ENCODE measurements around the gene HGD. TPM values are rescaled to one million over a fixed set of nuclear protein-coding genes. Genes with fewer than 3 reads are reported as not detected.

HGD gene
- total and polyA plus RNA-seq, 2 of the 13 experiments (the other 11 are each of a cell fraction or from before 2014, with no cell fraction given): 265 to 398 TPM

- TF ChIP-seq ZNF646 (CRISPR knock-in tag; IDR thresholded peaks at IDR 0.05) (no peak), ZNF430 (CRISPR knock-in tag; IDR thresholded peaks at IDR 0.05) (peak; percentile 78; the same call in 1 of the 2 replicates), GRHL1 (CRISPR knock-in tag; conservative IDR thresholded peaks at IDR 0.05) (no peak), ZNF24 (IDR thresholded peaks at IDR 0.05) (no peak), NFIB (CRISPR knock-in tag; IDR thresholded peaks at IDR 0.05; ENCODE audit: borderline replicate concordance) (no peak), NR2C2 (CRISPR knock-in tag; IDR thresholded peaks at IDR 0.05; ENCODE audit: borderline replicate concordance) (peak; percentile 86), CBFB (CRISPR knock-in tag; IDR thresholded peaks at IDR 0.05) (no peak), TRIM24 (CRISPR knock-in tag; IDR thresholded peaks at IDR 0.05) (no peak), RCOR2 (CRISPR knock-in tag; IDR thresholded peaks at IDR 0.05) (peak; percentile 55; the same call in 1 of the 2 replicates), ETV6 (CRISPR knock-in tag; conservative IDR thresholded peaks at IDR 0.05) (no peak; the same call in 1 of the 2 replicates), ZNF468 (CRISPR knock-in tag; IDR thresholded peaks at IDR 0.05) (no peak), ZNF414 (CRISPR knock-in tag; IDR thresholded peaks at IDR 0.05) (no peak), FOXC1 (CRISPR knock-in tag; IDR thresholded peaks at IDR 0.05; ENCODE audit: borderline replicate concordance) (peak; percentile 64; the same call in 1 of the 2 replicates), LBX2 (CRISPR knock-in tag; IDR thresholded peaks at IDR 0.05; ENCODE audit: borderline replicate concordance) (no peak), ZNF589 (CRISPR knock-in tag; conservative IDR thresholded peaks at IDR 0.05) (no peak), ZNF672 (CRISPR knock-in tag; IDR thresholded peaks at IDR 0.05) (no peak), CREB1 (IDR thresholded peaks at IDR 0.05) (no peak), CREB1 (CRISPR knock-in tag; IDR thresholded peaks at IDR 0.05) (no peak), CENPBD1 (CRISPR knock-in tag; IDR thresholded peaks at IDR 0.05; ENCODE audit: borderline replicate concordance, low read depth) (no peak)
These were observed 85.8 kb downstream of the HGD start, which contains the start of gene NDUFB4 (continued) for GRCh38 chr3:120596116-120596852.

Measured in HepG2 (cell line).